WI38 (cell line): ENCODE data around the gene SF3B2.

ENCODE experiments used
- H3K4me3 ChIP-seq: 2 replicates; pipeline ENCODE4 v1.5.1; 2011; ENCODE audit warnings: low read depth, mild to moderate bottlenecking, control low read depth, low read length
- TF ChIP-seq, protein P1 (sequence below): IDR thresholded peaks from 2 replicates; pipeline ENCODE4 v1.5.1; 2012; ENCODE audit warnings: low read depth, mild to moderate bottlenecking, control low read depth, low read length

Gene SF3B2

DNA sequence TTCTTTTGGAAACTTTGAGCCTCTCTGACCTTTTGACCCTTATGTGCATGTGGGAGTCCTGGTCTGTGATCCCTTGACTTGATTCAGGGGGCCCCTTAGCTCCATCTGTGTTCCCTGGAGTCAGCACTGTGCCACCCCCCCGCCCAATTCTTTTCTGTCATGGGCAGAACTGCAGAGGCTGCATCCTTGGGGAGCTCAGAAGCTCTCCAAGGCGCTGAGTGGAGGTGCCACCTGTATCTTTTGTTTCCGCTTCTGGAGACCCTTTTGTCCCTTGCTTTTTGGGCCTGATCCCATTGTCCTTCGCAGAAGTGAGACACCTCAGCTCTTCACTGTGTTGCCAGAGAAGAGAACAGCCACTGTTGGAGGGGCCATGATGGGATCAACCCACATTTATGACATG is 15.5 kb downstream of the SF3B2 start:
- TF ChIP-seq, protein P1, sequence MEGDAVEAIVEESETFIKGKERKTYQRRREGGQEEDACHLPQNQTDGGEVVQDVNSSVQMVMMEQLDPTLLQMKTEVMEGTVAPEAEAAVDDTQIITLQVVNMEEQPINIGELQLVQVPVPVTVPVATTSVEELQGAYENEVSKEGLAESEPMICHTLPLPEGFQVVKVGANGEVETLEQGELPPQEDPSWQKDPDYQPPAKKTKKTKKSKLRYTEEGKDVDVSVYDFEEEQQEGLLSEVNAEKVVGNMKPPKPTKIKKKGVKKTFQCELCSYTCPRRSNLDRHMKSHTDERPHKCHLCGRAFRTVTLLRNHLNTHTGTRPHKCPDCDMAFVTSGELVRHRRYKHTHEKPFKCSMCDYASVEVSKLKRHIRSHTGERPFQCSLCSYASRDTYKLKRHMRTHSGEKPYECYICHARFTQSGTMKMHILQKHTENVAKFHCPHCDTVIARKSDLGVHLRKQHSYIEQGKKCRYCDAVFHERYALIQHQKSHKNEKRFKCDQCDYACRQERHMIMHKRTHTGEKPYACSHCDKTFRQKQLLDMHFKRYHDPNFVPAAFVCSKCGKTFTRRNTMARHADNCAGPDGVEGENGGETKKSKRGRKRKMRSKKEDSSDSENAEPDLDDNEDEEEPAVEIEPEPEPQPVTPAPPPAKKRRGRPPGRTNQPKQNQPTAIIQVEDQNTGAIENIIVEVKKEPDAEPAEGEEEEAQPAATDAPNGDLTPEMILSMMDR: no peak
- no peak overlapping the region for H3K4me3 ChIP-seq

DNA sequence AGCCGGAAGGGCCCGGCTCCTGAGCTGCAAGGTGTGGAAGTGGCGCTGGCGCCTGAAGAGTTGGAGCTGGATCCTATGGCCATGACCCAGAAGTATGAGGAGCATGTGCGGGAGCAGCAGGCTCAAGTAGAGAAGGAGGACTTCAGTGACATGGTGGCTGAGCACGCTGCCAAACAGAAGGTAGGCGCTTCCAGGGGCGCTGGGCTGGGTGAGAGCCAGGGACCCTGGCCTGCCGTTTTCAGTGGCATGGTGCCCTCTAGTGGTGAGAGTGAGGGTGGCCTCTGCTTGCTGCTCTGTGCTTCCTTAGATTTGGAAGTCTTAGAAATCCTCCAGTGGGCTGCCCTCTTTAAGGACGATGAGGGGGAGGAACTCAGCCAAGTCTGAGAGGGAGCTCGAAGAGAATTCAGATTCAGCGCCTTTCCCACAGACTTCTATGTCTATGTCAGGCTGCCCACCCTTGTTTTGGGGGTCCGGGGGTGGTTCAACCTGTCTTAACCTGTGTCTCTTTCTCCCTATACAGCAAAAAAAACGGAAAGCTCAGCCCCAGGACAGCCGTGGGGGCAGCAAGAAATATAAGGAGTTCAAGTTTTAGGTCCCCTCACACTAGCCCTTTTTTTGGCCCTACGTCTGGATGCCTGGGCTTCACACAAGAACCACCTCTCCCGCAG is 16.1 kb downstream of the SF3B2 start:
- TF ChIP-seq, protein P1: peak; percentile 75
- H3K4me3 ChIP-seq: no peak overlapping the region

DNA sequence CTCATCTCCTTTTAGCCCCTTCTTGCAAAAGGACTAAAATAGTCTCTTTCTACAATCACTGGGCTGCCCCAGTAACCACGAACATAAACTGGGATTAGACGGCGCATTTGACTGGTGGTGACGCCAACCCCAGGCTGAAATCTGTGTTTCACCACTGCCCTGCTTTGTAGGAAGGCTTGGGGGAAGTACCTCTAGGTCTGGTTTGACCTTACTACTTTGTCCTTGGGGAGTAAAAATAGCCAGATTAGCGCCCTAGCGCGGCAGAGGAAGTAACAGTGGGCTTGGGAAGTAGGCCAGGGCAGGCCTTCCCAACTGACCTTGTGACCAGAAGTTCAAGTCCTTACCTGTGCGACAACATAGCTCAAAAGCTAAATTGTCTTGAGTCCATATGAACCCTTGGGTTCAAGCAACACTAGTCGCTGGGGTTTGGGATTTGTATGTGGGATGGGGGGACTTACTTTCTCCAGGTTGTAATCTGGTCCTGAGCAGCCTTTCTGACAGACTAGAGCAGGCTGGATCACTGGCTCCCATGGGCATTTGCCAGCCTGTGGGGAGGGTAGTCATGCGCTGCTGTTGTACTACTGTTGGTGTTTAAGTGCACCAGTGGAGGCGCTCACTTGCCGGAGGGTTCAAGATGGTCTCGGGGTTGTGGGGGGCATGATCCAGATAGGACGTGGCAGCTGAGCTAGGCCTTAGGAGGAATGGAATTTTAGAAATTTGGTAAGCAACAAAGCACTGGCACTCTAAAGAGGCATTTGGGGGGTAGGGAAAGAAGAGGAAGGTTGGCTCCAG is 17.0 kb downstream of the SF3B2 start:
- H3K4me3 ChIP-seq: peak overlapping the region; percentile 56
- TF ChIP-seq, protein P1: no peak

DNA sequence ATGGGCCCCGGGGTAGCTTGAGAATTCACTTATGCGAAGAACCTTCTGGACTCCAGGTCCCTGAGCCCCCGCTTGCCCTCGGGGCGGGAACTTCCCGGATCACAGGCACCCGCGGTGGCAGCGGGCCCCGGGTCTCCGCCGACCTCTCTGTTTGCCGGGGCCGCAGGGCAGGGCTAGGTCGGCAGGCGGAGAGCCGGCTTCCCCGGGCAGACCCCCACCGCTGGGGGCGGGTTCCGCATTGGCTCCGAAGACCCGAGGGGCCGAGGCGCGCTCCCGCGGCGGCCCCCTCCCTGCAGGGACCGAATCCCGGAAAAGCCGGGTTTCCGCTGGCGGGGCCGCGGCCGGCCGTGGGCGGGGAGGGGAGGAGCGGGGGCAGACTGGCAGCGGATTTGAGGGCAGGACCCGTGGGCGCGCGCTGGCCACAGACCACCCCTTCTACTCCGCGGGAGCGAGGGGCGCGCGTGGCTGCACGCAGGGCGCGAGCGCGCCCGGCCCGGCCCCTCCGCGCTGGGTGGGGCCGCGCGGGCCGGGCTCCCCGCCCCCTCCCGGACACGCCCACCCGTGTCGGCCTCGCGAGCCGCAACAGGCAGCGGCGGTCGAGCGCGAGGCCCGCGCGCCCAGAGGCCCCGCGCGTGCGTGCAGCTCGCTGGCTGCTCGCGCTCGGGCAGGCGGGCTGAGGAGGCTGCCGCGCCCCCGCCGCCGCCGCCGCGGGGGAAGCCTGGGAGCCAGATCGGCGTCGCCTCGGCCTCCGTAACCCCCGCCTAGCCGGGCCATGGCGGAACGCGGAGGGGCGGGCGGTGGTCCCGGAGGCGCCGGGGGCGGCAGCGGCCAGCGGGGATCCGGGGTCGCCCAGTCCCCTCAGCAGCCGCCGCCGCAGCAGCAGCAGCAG is 17.8 kb downstream of the SF3B2 start, which contains the start of gene PACS1:
TSS of gene PACS1 (plus strand) at position 558 of the 889 bp plus-strand sequence. CDS start at position 773, 215 bp downstream.
- H3K4me3 ChIP-seq: peak within 1 kb of the TSS; percentile 76
- TF ChIP-seq, protein P1: no peak

DNA sequence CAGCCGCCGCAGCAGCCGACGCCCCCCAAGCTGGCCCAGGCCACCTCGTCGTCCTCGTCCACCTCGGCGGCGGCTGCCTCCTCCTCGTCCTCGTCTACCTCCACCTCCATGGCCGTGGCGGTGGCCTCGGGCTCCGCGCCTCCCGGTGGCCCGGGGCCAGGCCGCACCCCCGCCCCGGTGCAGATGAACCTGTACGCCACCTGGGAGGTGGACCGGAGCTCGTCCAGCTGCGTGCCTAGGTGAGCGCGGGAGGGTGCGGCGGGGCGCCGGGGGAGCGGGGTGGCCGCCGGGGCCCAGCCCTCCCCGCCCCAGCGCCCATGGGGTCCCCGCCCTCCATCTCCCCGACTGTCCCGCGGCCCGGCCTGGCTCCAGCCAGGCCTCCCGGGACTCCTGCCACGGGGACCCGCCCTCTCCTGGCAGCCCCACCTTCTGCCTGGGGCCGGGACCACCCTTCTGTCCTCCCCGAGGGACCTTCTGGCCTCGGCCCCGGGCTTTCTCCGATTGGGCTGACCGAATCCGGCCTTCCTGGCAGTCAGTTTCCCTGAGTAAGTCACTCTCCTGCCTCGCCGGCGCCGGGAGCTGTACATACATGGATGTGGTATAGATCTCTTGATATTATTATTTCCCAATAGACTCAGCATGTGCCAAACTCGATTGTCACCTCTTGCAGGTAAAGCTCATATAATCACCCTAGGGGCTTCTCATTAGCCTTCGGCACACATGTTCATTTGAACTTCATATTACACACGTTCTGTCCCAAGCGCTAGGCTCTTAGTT is 18.6 kb downstream of the SF3B2 start:
- TF ChIP-seq, protein P1: no peak

DNA sequence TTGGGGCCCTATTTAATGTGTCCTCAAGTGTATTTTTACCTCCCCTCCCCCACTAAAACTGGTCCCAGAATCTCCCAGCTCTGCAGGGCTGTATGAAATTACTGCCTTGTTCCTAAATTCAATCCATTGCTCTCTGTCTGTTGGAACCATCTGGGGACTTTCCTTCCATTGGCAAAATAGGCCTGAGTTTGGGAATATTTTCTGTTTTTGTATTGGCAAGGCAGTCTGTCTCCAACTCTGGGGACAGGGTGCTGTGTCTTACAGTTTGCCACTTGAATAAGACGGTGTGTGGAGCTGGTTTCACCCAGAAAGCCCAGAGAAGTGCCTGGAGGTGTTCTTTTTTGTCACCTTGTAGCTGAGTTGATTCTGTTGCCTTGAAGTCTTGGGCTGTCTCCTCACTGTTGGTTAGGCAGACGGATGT is 19.2 kb downstream of the SF3B2 start:
- TF ChIP-seq, protein P1: no peak
- H3K4me3 ChIP-seq: peak overlapping the region; percentile 76

More for the DNA sequence above, 18.6 kb downstream of the SF3B2 start:
- H3K4me3 ChIP-seq: peak overlapping the region; percentile 76
